ENCODE results near the gene CREBBP. TPM values are rescaled to one million over a fixed set of nuclear protein-coding genes. Genes with fewer than 3 reads are reported as not detected.

Gene CREBBP
- total and polyA plus RNA-seq, 5 donors = 19.0 to 46.4 (median 38.0) TPM

DNA sequence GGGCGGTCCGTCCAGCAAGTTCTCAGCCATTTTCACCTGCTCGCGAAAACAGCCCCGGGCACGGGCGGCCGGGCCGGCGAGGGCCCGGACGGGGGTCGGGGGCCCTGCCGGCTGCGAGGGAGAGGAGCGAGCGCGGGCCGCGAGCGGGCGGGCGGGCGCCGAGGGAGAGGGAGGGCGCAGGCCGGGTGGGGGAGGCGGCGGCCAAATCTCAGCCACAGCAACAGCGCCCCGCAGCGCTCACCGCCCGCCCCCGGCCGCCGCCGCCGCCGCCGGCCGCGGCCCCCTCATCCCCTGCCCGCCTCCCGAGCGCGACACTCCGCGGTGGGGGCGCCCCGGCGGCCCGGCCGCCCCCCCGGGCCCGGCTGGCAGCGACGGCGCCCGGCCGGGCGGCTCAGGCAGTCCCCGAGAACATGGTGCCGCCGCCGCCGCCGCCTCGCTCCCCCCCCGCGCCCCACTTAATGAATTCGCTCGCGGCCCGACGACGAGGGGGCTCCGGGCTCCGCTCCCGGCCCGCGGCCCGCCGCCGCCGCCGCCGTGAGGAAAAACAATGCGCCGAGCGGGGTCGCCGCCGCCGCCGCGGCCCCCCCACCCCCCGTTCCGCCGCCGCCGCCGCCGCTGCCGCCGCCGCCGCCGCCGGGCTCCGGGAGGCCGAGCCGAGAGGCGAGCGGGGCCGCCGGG, 487 bp downstream of the CREBBP start:
- ATAC-seq (peak; percentile 70 to 77), DNase-seq (peak; percentile 81 to 92 (median 92))
- WGBS = under 1% methylated on average over 107 of the region's 117 CpGs
- Histone ChIP-seq H3K27ac (ENCODE audit: low read length) (peak overlapping the region; percentile 86), H3K9me3 (ENCODE audit: control insufficient read depth, low read length) (no peaks in the 10 kb centered on the region), H3K27me3 (ENCODE audit: control insufficient read depth, insufficient read depth) (no peaks in the 10 kb centered on the region), H3K4me3 (ENCODE audit: low read length) (peak overlapping the region; percentile 94), H3K4me1 (ENCODE audit: control insufficient read depth, insufficient read depth, low read length) (peaks cover 10% of the 10 kb centered on the region)
- intact Hi-C loops (cut with DNase I) = loop anchor here in 3 of 4 donors (5.0 to 10.0 kb wide), 5 partner anchors 85 to 188 kb away; partner anchors contain the start of gene TRAP1 (in 1 of the 3)

DNA sequence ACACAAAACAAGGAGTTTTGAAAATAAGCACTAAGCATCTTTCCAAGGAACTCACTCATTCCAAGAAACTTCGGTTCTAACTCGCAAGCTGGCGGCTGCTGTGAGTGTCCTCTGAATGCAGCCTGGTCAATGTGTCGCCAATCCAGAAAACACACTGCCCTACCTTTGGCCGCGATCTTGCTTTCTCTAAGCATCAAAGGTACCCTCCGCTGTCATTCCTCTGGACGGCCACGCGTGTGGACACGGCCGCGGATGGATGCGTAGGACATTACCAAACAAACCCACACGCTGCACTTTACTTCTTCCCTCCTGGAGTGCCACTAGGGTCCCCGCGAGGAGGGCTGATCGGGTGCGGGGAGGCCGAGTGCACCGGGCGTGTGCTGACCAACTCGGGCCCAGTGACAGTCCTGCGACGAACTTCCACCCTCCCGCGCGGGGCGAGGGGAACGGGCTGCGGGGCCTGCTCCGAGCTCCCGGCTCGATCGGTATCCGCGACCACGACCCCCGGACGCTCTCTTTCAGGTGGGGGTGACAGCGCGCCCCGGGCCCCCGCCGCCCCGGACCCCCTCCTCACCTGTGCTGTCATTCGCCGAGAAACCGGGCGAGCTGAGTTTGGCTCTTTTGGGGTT, 1.1 kb downstream of the CREBBP start:
- intact Hi-C loops (cut with DNase I) = loop anchor here in 3 of 4 donors (5.0 to 10.0 kb wide), 5 partner anchors 85 to 187 kb away; partner anchors contain the start of gene TRAP1 (in 1 of the 3)
- peak; percentile 31 to 76 (median 71) for DNase-seq
- under 1% methylated on average over 50 of the region's 50 CpGs for WGBS
- Histone ChIP-seq H3K4me3 (ENCODE audit: low read length) (peak overlapping the region; percentile 94), H3K27ac (ENCODE audit: low read length) (no peak overlapping the region), H3K9me3 (ENCODE audit: control insufficient read depth, low read length) (no peaks in the 10 kb centered on the region), H3K4me1 (ENCODE audit: control insufficient read depth, insufficient read depth, low read length) (peaks cover 14% of the 10 kb centered on the region), H3K27me3 (ENCODE audit: control insufficient read depth, insufficient read depth) (no peaks in the 10 kb centered on the region)
- ATAC-seq = peak; percentile 32 to 34

DNA sequence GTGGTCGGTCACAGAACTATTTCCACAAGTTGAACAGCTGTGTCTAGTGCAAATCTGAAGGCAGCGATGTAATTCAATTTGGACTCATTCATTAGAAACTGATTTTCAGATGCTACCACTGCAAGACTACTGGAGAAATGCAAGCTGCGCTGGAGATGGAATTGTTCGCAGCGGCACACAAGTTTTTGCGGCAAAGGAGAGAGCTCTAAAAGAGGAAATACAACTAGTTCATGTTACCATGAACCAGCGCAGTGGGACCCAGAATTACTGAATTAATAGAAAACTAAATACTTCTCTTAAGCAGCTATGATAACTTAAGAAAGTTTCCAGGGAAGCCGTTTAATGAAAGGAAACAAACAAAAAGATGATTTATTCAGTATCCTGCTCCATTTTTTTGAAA, 1.9 kb downstream of the CREBBP start:
- WGBS = 6% methylated on average over 8 of the region's 8 CpGs
- peaks cover 20% of the 10 kb centered on the region for H3K4me1 ChIP-seq (ENCODE audit: control insufficient read depth, insufficient read depth, low read length)
- no peak overlapping the region for H3K27ac ChIP-seq (ENCODE audit: low read length)

DNA sequence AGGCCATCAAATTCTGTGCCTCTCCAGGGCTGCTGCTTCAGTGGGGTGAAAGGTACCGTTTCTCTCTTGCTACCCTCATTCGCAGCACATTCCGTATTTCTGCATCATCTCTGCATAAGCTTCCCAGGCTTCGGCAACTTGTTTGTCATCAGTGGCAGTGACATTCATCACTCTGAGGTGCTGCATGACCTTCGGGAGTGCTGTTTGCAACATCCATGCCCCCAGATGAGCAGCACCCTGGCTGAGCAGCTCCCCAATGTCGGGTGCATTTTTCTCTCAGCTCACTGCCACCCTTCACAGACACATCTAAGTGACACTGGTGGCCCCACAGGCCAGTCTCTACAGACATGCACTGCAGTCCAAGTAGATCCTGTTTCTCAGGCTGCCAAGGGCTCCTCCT, 3.8 kb downstream of the CREBBP start:
- H3K27ac ChIP-seq (ENCODE audit: low read length) = peak overlapping the region; percentile 18
- peaks cover 32% of the 10 kb centered on the region for H3K4me1 ChIP-seq (ENCODE audit: control insufficient read depth, insufficient read depth, low read length)
- WGBS = 32% methylated on average over 6 of the region's 6 CpGs
- ATAC-seq (no peak), DNase-seq (no peak)
- no peaks in the 10 kb centered on the region for H3K27me3 ChIP-seq (ENCODE audit: control insufficient read depth, insufficient read depth)
- no peak overlapping the region for H3K4me3 ChIP-seq (ENCODE audit: low read length)
- intact Hi-C loops (cut with DNase I) = loop anchor here in 3 of 4 donors (5.0 to 10.0 kb wide), 5 partner anchors 82 to 184 kb away; partner anchors contain the start of gene TRAP1 (in 1 of the 3)
- no peaks in the 10 kb centered on the region for H3K9me3 ChIP-seq (ENCODE audit: control insufficient read depth, low read length)

More for the DNA sequence above, 1.9 kb downstream of the CREBBP start:
- peak overlapping the region; percentile 94 for H3K4me3 ChIP-seq (ENCODE audit: low read length)
- DNase-seq = no peak
- H3K27me3 ChIP-seq (ENCODE audit: control insufficient read depth, insufficient read depth) = no peaks in the 10 kb centered on the region
- no peak for ATAC-seq
- intact Hi-C loops (cut with DNase I) = loop anchor here in 3 of 4 donors (5.0 to 10.0 kb wide), 5 partner anchors 84 to 186 kb away; partner anchors contain the start of gene TRAP1 (in 1 of the 3)
- H3K9me3 ChIP-seq (ENCODE audit: control insufficient read depth, low read length) = no peaks in the 10 kb centered on the region

DNA sequence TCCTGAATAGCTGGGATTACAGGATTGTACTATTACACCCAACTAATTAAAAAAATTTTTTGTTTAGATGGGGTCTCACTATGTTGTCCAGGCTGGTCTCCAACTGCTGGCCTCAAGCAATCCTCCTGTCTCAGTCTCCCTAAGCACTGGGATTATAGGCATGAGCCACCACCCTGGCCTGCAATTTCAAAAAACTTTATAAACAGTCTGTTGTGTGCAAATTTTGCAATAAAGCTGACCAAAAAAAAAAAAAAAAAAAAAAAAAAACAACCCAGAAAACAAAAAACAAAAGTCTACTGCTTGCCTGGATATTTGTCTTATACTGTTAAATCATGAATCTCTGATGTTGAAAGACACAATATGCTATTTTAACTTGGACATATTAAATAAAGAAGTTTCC, 4.4 kb downstream of the CREBBP start:
- no peak overlapping the region for H3K27ac ChIP-seq (ENCODE audit: low read length)
- H3K27me3 ChIP-seq (ENCODE audit: control insufficient read depth, insufficient read depth) = no peaks in the 10 kb centered on the region
- no peak overlapping the region for H3K4me3 ChIP-seq (ENCODE audit: low read length)
- DNase-seq (no peak), ATAC-seq (no peak)
- H3K4me1 ChIP-seq (ENCODE audit: control insufficient read depth, insufficient read depth, low read length) = peaks cover 32% of the 10 kb centered on the region
- no peaks in the 10 kb centered on the region for H3K9me3 ChIP-seq (ENCODE audit: control insufficient read depth, low read length)
- intact Hi-C loops (cut with DNase I) = loop anchor here in 3 of 4 donors (5.0 to 10.0 kb wide), 5 partner anchors 81 to 184 kb away; partner anchors contain the start of gene TRAP1 (in 1 of the 3)

DNA sequence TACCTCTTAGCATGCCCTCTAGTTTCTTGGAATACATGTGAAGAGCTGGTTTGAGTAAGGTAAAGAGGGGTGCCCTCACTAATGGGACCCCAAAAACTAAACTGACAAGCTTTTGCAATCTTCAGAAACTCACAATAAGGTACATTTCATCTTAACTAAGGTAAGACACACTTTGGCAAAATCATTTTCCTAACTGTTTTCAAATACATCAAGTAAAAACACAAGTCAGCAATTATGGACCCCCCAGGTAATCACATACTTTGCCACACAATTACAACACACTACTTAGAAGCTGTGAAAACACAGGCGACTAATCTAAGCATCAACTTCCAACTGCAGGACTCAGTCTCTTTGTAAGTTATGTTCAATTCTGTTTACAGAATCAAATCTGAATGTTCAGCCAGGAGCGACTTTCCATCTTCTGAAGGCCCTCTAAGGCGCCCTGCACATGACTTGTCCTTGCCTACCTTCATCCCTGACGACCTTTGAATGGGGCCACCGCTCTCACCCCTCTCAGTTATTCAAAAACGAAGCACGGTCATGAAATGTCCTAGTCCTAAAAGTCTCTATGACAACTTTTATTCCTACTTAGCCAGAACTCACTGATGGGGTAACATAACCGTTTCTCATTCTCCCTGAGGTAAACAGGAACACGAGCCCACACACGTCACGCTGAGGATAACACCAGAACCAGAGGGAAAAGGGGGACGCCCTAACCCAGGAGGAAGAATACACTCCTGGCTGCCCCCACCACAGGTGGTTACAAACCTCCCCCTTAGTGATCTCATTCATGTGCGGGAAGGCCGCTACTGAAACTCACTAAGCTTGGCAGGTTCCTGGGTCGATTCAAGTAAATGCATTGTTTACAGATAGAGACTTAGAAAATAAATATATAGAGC, 5.5 kb downstream of the CREBBP start:
- DNase-seq (no peak), ATAC-seq (no peak)
- H3K27me3 ChIP-seq (ENCODE audit: control insufficient read depth, insufficient read depth) = no peaks in the 10 kb centered on the region
- intact Hi-C loops (cut with DNase I) = loop anchor here in 3 of 4 donors (5.0 to 10.0 kb wide), 5 partner anchors 80 to 183 kb away; partner anchors contain the start of gene TRAP1 (in 1 of the 3)
- no peak overlapping the region for H3K27ac ChIP-seq (ENCODE audit: low read length)
- no peak overlapping the region for H3K4me3 ChIP-seq (ENCODE audit: low read length)
- 78% methylated on average over 15 of the region's 15 CpGs for WGBS
- peaks cover 34% of the 10 kb centered on the region for H3K4me1 ChIP-seq (ENCODE audit: control insufficient read depth, insufficient read depth, low read length)
- no peaks in the 10 kb centered on the region for H3K9me3 ChIP-seq (ENCODE audit: control insufficient read depth, low read length)

DNA sequence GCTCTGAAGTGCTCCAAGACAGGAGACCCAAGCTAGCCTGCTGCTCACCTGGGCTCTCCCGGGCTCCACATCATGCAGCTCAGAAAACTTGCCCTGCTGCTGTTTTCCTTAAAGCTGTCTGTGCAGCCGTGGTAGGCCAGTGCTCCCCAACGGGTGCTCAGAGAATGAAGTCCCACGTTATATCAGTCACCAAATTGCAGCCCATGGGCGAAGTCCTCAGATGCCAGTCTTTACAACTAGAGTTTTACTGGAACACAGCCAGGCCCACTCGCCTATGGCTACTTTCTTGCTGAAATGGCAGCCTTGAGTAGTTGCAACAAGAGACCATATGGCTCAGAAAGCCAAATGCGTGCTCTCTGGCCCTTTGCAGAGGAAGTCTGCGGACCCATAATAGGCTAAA, 6.3 kb downstream of the CREBBP start:
- peaks cover 36% of the 10 kb centered on the region for H3K4me1 ChIP-seq (ENCODE audit: control insufficient read depth, insufficient read depth, low read length)
- no peaks in the 10 kb centered on the region for H3K9me3 ChIP-seq (ENCODE audit: control insufficient read depth, low read length)
- DNase-seq (no peak), ATAC-seq (no peak)
- H3K27ac ChIP-seq (ENCODE audit: low read length) = no peak overlapping the region
- H3K27me3 ChIP-seq (ENCODE audit: control insufficient read depth, insufficient read depth) = no peaks in the 10 kb centered on the region
- intact Hi-C loops (cut with DNase I) = loop anchor here in 2 of 4 donors (10.0 kb wide), 4 partner anchors 79 to 159 kb away; partner anchors contain the start of gene TRAP1 (in 1 of the 2)
- H3K4me3 ChIP-seq (ENCODE audit: low read length) = no peak overlapping the region
- 70% methylated on average over 8 of the region's 8 CpGs for WGBS

DNA sequence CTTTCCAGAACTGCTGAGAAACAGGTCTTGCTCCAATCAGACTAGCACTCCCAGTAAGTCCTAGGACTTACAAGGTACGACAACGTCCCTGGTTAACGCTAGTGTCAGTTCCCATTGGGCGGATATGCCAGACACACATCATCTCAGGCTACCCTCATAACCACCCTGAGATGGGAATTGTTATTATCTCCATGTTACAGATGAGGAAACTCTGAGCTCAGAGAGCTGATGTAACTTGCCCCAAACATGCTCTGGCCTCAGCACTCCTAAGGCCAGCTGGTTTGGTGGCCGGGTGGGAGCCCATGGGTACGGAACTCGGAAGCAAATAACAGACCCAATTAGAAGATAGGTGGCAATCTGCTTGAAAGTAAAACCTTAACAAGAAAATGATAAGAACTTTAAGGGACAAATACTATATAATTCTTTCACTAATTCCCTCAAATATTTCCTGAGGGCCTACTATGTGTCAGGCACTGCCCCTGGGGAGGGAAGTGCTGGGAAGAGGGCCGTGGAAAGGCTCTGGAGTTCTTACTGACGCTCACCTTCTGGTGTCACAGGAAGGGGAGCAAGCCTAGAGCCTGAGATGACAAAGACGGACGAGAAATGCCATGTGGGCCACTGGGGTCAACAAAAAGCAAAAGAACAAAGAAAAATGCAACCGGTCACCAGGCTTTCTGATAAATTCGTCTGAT, 6.9 kb downstream of the CREBBP start:
- ATAC-seq (peak in 1 of 2 donors; percentile 39), DNase-seq (no peak)
- Histone ChIP-seq H3K4me1 (ENCODE audit: control insufficient read depth, insufficient read depth, low read length) (peaks cover 40% of the 10 kb centered on the region), H3K9me3 (ENCODE audit: control insufficient read depth, low read length) (no peaks in the 10 kb centered on the region), H3K4me3 (ENCODE audit: low read length) (no peak overlapping the region), H3K27ac (ENCODE audit: low read length) (peak overlapping the region; percentile 50), H3K27me3 (ENCODE audit: control insufficient read depth, insufficient read depth) (no peaks in the 10 kb centered on the region)
- intact Hi-C loops (cut with DNase I) = loop anchor here in 2 of 4 donors (10.0 kb wide), 4 partner anchors 79 to 159 kb away; partner anchors contain the start of gene TRAP1 (in 1 of the 2)
- 67% methylated on average over 13 of the region's 13 CpGs for WGBS

DNA sequence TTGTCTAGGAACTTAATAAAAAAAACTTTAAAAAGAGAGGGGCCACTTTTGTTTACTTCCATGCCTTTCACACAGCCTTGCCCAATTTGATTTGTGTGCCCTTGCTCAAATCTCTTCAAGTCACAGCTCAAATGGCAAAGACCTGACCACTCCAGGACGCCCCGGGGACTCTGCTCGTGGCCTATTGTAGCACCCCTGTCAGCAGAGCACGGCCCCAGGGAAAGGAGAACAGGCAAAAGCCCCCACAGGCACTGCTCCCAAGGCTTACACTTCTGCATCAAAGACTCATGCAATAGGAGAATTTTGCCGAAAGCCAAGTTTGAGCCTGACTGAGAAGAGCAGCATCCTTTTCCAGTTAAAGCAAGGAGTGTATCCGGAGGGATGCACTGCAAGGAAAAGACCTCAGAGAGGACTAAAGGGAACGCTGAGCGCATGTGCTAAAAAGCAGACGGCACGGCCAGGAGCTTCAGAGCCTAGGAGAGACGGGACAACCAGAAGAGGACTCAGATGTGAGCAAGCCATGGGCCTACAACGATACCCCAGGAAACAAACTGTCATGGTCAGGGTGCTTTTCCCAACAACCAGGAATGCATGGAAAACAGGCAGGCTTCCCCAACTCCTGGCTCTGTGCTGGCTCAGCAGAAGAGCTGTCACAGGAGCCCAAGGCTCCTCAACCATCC, 8.2 kb downstream of the CREBBP start:
- Histone ChIP-seq H3K4me1 (ENCODE audit: control insufficient read depth, insufficient read depth, low read length) (peaks cover 41% of the 10 kb centered on the region), H3K4me3 (ENCODE audit: low read length) (no peak overlapping the region), H3K27ac (ENCODE audit: low read length) (peak overlapping the region; percentile 31), H3K27me3 (ENCODE audit: control insufficient read depth, insufficient read depth) (no peaks in the 10 kb centered on the region), H3K9me3 (ENCODE audit: control insufficient read depth, low read length) (no peaks in the 10 kb centered on the region)
- ATAC-seq (peak in 1 of 2 donors; percentile 14), DNase-seq (no peak)
- 38% methylated on average over 12 of the region's 12 CpGs for WGBS
- intact Hi-C loops (cut with DNase I) = loop anchor here in 2 of 4 donors (10.0 kb wide), 4 partner anchors 78 to 158 kb away; partner anchors contain the start of gene TRAP1 (in 1 of the 2)
